Neuron (in vitro differentiated cells): ENCODE results near the gene MORC1.

Experiments used
- H2AFZ ChIP-seq: one replicate; pipeline ENCODE4 v1.6.1; 2013; ENCODE audit warnings: low read depth, mild to moderate bottlenecking, inconsistent platforms, low read length, moderate library complexity
- H3K27me3 ChIP-seq: one replicate; pipeline ENCODE4 v1.6.1; 2013; ENCODE audit warnings: low read length; ENCODE audit not compliant: insufficient read depth
- H3K36me3 ChIP-seq: one replicate; pipeline ENCODE4 v1.6.1; 2013; ENCODE audit warnings: low read length; ENCODE audit not compliant: insufficient read depth
- H3K4me1 ChIP-seq: one replicate; pipeline ENCODE4 v1.6.1; 2013; ENCODE audit warnings: low read length; ENCODE audit not compliant: insufficient read depth
- H3K4me3 ChIP-seq: 2 replicates; pipeline ENCODE4 v1.5.1; 2013; ENCODE audit warnings: mild to moderate bottlenecking, low read length, moderate library complexity
- H3K9me3 ChIP-seq: one replicate; pipeline ENCODE4 v1.6.1; 2013; ENCODE audit warnings: low read length

MORC1 gene

GRCh38 chr3:108936924-108937689 is 180.8 kb downstream of the MORC1 start:
- H3K9me3 ChIP-seq = no peaks in the 10 kb centered on the region
- no peak overlapping the region for H2AFZ ChIP-seq

GRCh38 chr3:108931035-108931434 is 186.9 kb downstream of the MORC1 start:
- no peaks in the 10 kb centered on the region for H3K36me3 ChIP-seq
- no peak overlapping the region for H2AFZ ChIP-seq
- H3K4me1 ChIP-seq = no peaks in the 10 kb centered on the region
- H3K9me3 ChIP-seq = no peaks in the 10 kb centered on the region
- no peaks in the 10 kb centered on the region for H3K27me3 ChIP-seq
- no peak overlapping the region for H3K4me3 ChIP-seq

More at GRCh38 chr3:108936924-108937689, 180.8 kb downstream of the MORC1 start:
- Histone ChIP-seq H3K27me3 (no peaks in the 10 kb centered on the region), H3K36me3 (no peaks in the 10 kb centered on the region), H3K4me3 (no peak overlapping the region), H3K4me1 (no peaks in the 10 kb centered on the region)

- H2AFZ ChIP-seq = no peak overlapping the region
- H3K9me3 ChIP-seq = no peaks in the 10 kb centered on the region
- no peak overlapping the region for H3K4me3 ChIP-seq
- no peaks in the 10 kb centered on the region for H3K27me3 ChIP-seq
- no peaks in the 10 kb centered on the region for H3K4me1 ChIP-seq
- no peaks in the 10 kb centered on the region for H3K36me3 ChIP-seq
Measured at GRCh38 chr3:108918866-108919265, 199.1 kb downstream of the MORC1 start.

- no peak overlapping the region for H2AFZ ChIP-seq
- no peaks in the 10 kb centered on the region for H3K9me3 ChIP-seq
- no peaks in the 10 kb centered on the region for H3K4me1 ChIP-seq
- H3K27me3 ChIP-seq = no peaks in the 10 kb centered on the region
- H3K36me3 ChIP-seq = no peaks in the 10 kb centered on the region
- no peak overlapping the region for H3K4me3 ChIP-seq
Measured at GRCh38 chr3:108914774-108915641, 202.9 kb downstream of the MORC1 start.

- Histone ChIP-seq H2AFZ (no peak overlapping the region), H3K36me3 (no peaks in the 10 kb centered on the region), H3K4me1 (no peaks in the 10 kb centered on the region), H3K9me3 (no peaks in the 10 kb centered on the region), H3K27me3 (no peaks in the 10 kb centered on the region), H3K4me3 (no peak overlapping the region)
Measured at GRCh38 chr3:108909799-108910198, 208.1 kb downstream of the MORC1 start.
